ENCODE results near the gene PPP1R9B. TPM values are rescaled to one million over a fixed set of nuclear protein-coding genes. Genes with fewer than 3 reads are reported as not detected.

The PPP1R9B gene
- total and polyA plus RNA-seq, 2 donors, result 26.8 to 47.9 TPM

DNA sequence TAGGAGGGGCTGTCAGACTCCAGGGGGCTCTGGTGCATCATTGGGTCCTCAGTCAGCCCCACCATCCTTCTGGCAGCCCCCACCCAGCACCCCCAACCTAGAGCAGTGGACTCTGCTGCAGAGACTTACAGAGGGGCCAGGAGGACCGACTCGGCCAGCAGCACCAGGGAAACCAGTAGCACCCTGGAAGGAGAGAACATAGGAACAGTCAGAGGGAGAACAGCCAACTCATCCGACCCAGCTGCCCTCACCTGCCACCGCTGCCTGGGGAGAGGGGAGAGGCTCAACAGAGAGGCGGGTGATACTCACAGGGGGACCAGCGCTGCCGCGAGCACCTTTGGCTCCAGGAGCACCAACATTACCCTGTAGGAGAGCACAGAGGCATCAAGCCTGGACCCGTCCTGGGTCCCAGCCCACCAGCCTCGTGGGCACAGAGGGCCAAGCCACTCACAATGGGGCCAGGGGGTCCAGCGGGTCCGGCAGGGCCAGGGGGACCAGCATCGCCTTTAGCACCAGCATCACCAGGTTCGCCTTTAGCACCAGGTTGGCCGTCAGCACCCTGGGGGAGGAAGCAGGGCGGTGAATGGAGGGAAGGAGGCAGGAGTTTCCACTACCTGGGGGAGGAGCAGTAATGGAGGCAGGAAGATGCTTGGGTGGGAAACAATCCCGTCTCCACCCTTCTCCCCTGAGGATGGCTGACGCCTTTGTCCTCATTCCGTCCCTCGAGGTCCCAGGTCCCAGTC, 39.2 kb upstream of the PPP1R9B start:
- Histone ChIP-seq H3K27me3 (ENCODE audit: control insufficient read depth in 2 of 2, insufficient read depth in 1 of 2, low read length in 1 of 2) (peaks cover 0 to 7% of the 10 kb centered on the region in 2 donors), H3K36me3 (ENCODE audit: control insufficient read depth in 2 of 2, insufficient read depth in 2 of 2, low read length in 1 of 2) (no peaks in the 10 kb centered on the region), H3K27ac (ENCODE audit: low read depth in 1 of 2, low read length in 1 of 2) (no peak overlapping the region), H3K9me3 (ENCODE audit: control insufficient read depth in 2 of 2, insufficient read depth in 1 of 2, low read length in 1 of 2) (no peaks in the 10 kb centered on the region), H3K4me3 (ENCODE audit: low read length in 2 of 2) (no peak overlapping the region), H3K4me1 (ENCODE audit: control insufficient read depth in 2 of 2, insufficient read depth in 2 of 2, low read length in 2 of 2) (peaks cover 2 to 3% of the 10 kb centered on the region in 2 donors)
- WGBS, result 96% methylated on average over 20 of the region's 20 CpGs
- no peak for DNase-seq (ENCODE audit: low read depth in 6 of 9, low spot score in 9 of 9)

DNA sequence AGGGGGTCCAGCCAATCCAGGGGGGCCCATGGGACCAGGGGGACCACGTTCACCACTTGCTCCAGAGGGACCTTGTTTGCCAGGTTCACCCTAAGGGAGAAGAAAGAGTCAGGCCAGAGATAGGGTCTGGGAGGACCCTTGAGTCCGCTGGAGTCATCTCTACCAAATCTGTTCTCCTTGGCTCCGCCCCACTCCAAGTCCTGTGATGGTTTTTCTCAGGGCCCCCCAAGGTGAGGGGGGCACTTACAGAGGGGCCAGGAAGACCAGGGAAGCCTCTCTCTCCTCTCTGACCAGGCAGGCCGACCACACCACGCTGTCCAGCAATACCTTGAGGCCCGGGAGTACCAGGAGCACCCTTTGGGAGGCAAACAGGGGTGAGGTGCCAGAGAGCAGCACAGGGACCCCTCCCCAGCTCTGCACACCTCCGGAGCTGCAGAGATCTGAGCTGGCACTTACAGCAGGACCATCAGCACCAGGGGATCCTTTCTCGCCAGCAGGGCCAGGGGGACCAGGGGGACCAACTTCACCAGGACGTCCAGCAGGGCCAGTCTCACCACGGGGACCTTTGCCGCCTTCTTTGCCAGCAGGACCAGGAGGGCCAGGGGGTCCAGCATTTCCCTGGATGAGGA, 38.6 kb upstream of the PPP1R9B start:
- no peak overlapping the region for H3K4me3 ChIP-seq (ENCODE audit: low read length in 2 of 2)
- no peak overlapping the region for H3K27ac ChIP-seq (ENCODE audit: low read depth in 1 of 2, low read length in 1 of 2)
- DNase-seq (ENCODE audit: low read depth in 6 of 9, low spot score in 9 of 9), result no peak
- no peaks in the 10 kb centered on the region for H3K36me3 ChIP-seq (ENCODE audit: control insufficient read depth in 2 of 2, insufficient read depth in 2 of 2, low read length in 1 of 2)
- no peaks in the 10 kb centered on the region for H3K9me3 ChIP-seq (ENCODE audit: control insufficient read depth in 2 of 2, insufficient read depth in 1 of 2, low read length in 1 of 2)
- H3K4me1 ChIP-seq (ENCODE audit: control insufficient read depth in 2 of 2, insufficient read depth in 2 of 2, low read length in 2 of 2), result peaks cover 3 to 10% of the 10 kb centered on the region in 2 donors
- WGBS, result 93% methylated on average over 11 of the region's 11 CpGs
- H3K27me3 ChIP-seq (ENCODE audit: control insufficient read depth in 2 of 2, insufficient read depth in 1 of 2, low read length in 1 of 2), result peaks cover 0 to 4% of the 10 kb centered on the region in 2 donors

DNA sequence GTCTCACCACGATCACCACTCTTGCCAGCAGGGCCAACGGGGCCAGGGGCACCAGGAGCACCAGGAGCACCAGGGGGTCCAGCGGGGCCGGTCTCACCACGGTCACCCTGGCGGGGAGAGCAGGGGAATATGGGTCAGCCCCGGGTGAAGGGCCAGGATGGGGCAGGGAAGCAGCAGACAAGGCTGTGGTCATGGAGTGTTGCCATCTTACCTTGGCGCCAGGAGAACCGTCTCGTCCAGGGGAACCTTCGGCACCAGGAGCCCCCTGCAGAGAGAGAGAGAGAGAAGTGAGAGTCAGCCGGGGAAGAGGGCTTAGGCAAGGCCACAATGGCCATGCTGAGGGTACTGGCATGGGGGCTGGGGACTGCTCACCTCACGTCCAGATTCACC, 38.0 kb upstream of the PPP1R9B start:
- Histone ChIP-seq H3K4me1 (ENCODE audit: control insufficient read depth in 2 of 2, insufficient read depth in 2 of 2, low read length in 2 of 2) (peaks cover 3 to 15% of the 10 kb centered on the region in 2 donors), H3K36me3 (ENCODE audit: control insufficient read depth in 2 of 2, insufficient read depth in 2 of 2, low read length in 1 of 2) (no peaks in the 10 kb centered on the region), H3K9me3 (ENCODE audit: control insufficient read depth in 2 of 2, insufficient read depth in 1 of 2, low read length in 1 of 2) (no peaks in the 10 kb centered on the region), H3K4me3 (ENCODE audit: low read length in 2 of 2) (no peak overlapping the region), H3K27ac (ENCODE audit: low read depth in 1 of 2, low read length in 1 of 2) (no peak overlapping the region), H3K27me3 (ENCODE audit: control insufficient read depth in 2 of 2, insufficient read depth in 1 of 2, low read length in 1 of 2) (peaks cover 0 to 4% of the 10 kb centered on the region in 2 donors)
- WGBS, result 90% methylated on average over 13 of the region's 13 CpGs
- no peak for DNase-seq (ENCODE audit: low read depth in 6 of 9, low spot score in 9 of 9)

DNA sequence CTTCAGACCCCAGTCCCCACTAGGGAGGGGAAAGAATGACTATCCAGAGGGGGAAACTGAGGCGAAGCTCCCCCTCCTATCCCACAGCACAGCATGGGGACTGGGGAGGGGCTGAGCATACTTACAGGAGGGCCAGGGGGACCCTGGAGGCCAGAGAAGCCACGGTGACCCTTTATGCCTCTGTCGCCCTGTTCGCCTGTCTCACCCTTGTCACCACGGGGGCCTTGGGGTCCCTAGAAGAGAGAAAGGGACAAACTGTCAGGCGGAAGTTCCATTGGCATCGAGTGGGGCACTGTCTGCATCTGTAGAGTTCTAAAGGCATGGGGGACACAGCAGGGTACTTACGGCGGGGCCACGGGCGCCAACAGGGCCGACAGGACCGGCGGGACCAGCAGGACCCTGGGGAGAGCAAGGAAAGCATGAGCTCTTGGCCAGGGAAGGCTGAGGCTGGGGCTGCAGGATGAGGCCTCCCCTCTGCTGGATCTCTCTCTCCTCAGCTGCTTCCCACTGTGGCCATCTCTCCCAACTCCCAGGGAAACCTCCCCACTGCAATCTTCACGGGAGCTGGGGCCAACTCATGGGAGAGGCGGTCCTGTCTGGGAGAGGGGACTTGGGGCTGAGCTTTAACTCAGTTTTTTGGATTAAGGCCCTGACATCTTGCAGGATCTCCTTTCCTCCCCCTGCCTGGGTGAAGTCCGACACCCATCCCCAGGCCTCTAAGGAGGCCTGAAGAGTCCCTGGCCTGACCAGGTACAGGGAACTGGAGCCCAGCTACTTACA, 37.5 kb upstream of the PPP1R9B start:
- Histone ChIP-seq H3K36me3 (ENCODE audit: control insufficient read depth in 2 of 2, insufficient read depth in 2 of 2, low read length in 1 of 2) (no peaks in the 10 kb centered on the region), H3K9me3 (ENCODE audit: control insufficient read depth in 2 of 2, insufficient read depth in 1 of 2, low read length in 1 of 2) (no peaks in the 10 kb centered on the region), H3K4me3 (ENCODE audit: low read length in 2 of 2) (no peak overlapping the region), H3K27me3 (ENCODE audit: control insufficient read depth in 2 of 2, insufficient read depth in 1 of 2, low read length in 1 of 2) (peaks cover 0 to 4% of the 10 kb centered on the region in 2 donors), H3K27ac (ENCODE audit: low read depth in 1 of 2, low read length in 1 of 2) (no peak overlapping the region), H3K4me1 (ENCODE audit: control insufficient read depth in 2 of 2, insufficient read depth in 2 of 2, low read length in 2 of 2) (peaks cover 3 to 19% of the 10 kb centered on the region in 2 donors)
- DNase-seq (ENCODE audit: low read depth in 6 of 9, low spot score in 9 of 9), result no peak
- 98% methylated on average over 17 of the region's 17 CpGs for WGBS

DNA sequence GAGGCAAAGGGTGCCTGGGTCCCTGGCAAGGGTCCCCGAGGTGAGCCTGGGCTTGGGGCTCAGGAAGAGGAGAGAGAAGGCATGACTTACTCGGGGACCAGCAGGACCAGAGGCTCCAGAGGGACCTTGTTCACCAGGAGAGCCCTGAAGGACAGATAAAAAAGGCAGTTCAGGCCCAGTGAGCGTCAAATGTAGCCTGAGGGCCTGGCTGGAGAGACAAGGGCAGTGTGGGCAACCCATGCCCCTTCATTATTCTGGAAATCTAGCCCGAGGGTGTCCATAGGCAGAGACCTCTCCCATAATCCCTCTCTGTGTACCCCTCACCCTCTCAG, 36.9 kb upstream of the PPP1R9B start:
- no peak overlapping the region for H3K4me3 ChIP-seq (ENCODE audit: low read length in 2 of 2)
- H3K36me3 ChIP-seq (ENCODE audit: control insufficient read depth in 2 of 2, insufficient read depth in 2 of 2, low read length in 1 of 2), result no peaks in the 10 kb centered on the region
- no peak for DNase-seq (ENCODE audit: low read depth in 6 of 9, low spot score in 9 of 9)
- 94% methylated on average over 4 of the region's 4 CpGs for WGBS
- H3K27ac ChIP-seq (ENCODE audit: low read depth in 1 of 2, low read length in 1 of 2), result no peak overlapping the region
- peaks cover 3 to 19% of the 10 kb centered on the region in 2 donors for H3K4me1 ChIP-seq (ENCODE audit: control insufficient read depth in 2 of 2, insufficient read depth in 2 of 2, low read length in 2 of 2)
- peaks cover 0 to 2% of the 10 kb centered on the region in 2 donors for H3K27me3 ChIP-seq (ENCODE audit: control insufficient read depth in 2 of 2, insufficient read depth in 1 of 2, low read length in 1 of 2)
- H3K9me3 ChIP-seq (ENCODE audit: control insufficient read depth in 2 of 2, insufficient read depth in 1 of 2, low read length in 1 of 2), result no peaks in the 10 kb centered on the region

DNA sequence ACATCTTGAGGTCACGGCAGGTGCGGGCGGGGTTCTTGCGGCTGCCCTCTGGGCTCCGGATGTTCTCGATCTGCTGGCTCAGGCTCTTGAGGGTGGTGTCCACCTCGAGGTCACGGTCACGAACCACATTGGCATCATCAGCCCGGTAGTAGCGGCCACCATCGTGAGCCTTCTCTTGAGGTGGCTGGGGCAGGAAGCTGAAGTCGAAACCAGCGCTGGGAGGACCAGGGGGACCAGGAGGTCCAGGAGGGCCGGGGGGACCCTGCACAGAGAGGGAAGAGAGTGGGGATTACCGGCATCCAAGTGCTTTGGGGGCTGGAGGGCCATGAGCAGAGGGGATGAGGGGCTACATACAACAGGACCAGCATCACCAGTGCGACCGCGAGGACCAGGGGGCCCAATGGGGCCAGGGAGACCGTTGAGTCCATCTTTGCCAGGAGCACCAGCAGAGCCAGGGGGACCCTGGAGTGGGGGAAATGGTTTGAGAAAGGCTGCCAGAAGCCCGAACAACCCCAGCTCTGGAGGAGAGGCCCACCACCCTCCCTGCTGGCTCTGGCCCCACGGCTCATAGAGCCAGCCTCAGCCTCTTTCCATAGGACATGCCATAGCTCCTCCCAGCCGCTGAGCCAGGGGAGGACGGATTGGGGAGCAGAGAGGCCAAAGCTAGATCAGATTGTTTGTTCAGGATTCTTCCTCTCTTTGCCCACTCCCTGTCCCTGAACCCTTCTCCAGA, 36.4 kb upstream of the PPP1R9B start:
- peaks cover 3 to 21% of the 10 kb centered on the region in 2 donors for H3K4me1 ChIP-seq (ENCODE audit: control insufficient read depth in 2 of 2, insufficient read depth in 2 of 2, low read length in 2 of 2)
- peaks cover 0 to 2% of the 10 kb centered on the region in 2 donors for H3K27me3 ChIP-seq (ENCODE audit: control insufficient read depth in 2 of 2, insufficient read depth in 1 of 2, low read length in 1 of 2)
- H3K27ac ChIP-seq (ENCODE audit: low read depth in 1 of 2, low read length in 1 of 2), result no peak overlapping the region
- DNase-seq (ENCODE audit: low read depth in 6 of 9, low spot score in 9 of 9), result no peak
- no peaks in the 10 kb centered on the region for H3K36me3 ChIP-seq (ENCODE audit: control insufficient read depth in 2 of 2, insufficient read depth in 2 of 2, low read length in 1 of 2)
- H3K4me3 ChIP-seq (ENCODE audit: low read length in 2 of 2), result no peak overlapping the region
- WGBS, result 96% methylated on average over 24 of the region's 24 CpGs
- H3K9me3 ChIP-seq (ENCODE audit: control insufficient read depth in 2 of 2, insufficient read depth in 1 of 2, low read length in 1 of 2), result no peaks in the 10 kb centered on the region

DNA sequence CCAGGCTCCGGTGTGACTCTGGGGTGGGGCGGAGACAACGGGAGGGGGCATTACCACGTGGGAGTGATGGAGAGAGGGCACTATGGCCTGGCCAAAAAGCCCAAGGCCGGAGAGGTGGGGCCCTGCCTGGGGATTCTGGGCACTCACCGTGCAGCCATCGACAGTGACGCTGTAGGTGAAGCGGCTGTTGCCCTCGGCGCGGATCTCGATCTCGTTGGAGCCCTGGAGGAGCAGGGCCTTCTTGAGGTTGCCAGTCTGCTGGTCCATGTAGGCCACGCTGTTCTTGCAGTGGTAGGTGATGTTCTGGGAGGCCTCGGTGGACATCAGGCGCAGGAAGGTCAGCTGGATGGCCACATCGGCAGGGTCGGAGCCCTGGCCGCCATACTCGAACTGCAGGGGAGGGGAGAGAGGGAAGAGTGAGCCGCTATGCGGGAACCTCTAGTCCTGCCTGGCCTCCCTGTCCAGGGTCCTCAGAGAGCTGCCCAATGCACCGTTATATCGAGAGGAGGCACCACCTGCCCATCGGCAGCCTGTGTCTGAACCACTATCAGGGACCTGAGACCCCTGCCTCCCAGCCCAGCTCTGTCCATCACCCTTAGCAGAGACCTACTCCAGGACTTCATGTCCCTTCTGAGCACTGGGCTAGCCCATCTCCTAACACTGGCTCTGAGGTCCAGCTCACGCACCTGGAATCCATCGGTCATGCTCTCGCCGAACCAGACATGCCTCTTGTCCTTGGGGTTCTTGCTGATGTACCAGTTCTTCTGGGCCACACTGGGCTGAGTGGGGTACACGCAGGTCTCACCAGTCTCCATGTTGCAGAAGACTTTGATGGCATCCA, 35.4 kb upstream of the PPP1R9B start:
- H3K36me3 ChIP-seq (ENCODE audit: control insufficient read depth in 2 of 2, insufficient read depth in 2 of 2, low read length in 1 of 2), result no peaks in the 10 kb centered on the region
- no peak overlapping the region for H3K27ac ChIP-seq (ENCODE audit: low read depth in 1 of 2, low read length in 1 of 2)

DNA sequence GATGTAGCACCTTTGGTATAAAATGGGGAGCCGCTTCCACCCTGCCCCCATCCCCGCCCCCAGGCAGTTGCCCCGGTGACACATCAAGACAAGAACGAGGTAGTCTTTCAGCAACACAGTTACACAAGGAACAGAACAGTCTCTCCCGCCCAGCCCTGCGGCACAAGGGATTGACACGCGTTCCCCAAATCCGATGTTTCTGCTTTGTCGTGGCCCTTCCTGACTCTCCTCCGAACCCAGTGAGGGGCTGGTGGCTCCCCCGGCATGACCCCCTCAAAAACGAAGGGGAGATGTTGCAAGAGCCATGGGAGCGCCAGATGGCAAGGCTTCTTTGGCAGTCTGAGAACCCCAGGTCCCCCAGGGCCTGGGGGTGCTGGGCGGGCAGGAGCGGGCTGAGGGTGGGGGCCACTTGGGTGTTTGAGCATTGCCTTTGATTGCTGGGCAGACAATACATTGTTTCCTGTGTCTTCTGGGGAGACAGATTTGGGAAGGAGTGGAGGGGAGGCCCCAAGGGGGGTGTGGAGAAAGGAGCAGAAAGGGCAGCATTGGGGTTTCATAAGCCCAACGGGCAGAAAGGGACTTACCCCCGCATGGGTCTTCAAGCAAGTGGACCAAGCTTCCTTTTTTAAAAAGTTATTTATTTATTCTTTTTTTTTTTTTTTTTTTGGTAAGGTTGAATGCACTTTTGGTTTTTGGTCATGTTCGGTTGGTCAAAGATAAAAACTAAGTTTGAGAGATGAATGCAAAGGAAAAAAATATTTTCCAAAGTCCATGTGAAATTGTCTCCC, 34.3 kb upstream of the PPP1R9B start:
- WGBS, result 82% methylated on average over 19 of the region's 19 CpGs
- no peak for DNase-seq (ENCODE audit: low read depth in 6 of 9, low spot score in 9 of 9)

More for the DNA sequence above, 35.4 kb upstream of the PPP1R9B start:
- peaks cover 3 to 25% of the 10 kb centered on the region in 2 donors for H3K4me1 ChIP-seq (ENCODE audit: control insufficient read depth in 2 of 2, insufficient read depth in 2 of 2, low read length in 2 of 2)
- H3K27me3 ChIP-seq (ENCODE audit: control insufficient read depth in 2 of 2, insufficient read depth in 1 of 2, low read length in 1 of 2), result no peaks in the 10 kb centered on the region
- DNase-seq (ENCODE audit: low read depth in 6 of 9, low spot score in 9 of 9), result no peak
- no peak overlapping the region for H3K4me3 ChIP-seq (ENCODE audit: low read length in 2 of 2)
- no peaks in the 10 kb centered on the region for H3K9me3 ChIP-seq (ENCODE audit: control insufficient read depth in 2 of 2, insufficient read depth in 1 of 2, low read length in 1 of 2)
- WGBS, result 94% methylated on average over 31 of the region's 31 CpGs

More for the DNA sequence above, 34.3 kb upstream of the PPP1R9B start:
- Histone ChIP-seq H3K36me3 (ENCODE audit: control insufficient read depth in 2 of 2, insufficient read depth in 2 of 2, low read length in 1 of 2) (no peaks in the 10 kb centered on the region), H3K27ac (ENCODE audit: low read depth in 1 of 2, low read length in 1 of 2) (no peak overlapping the region), H3K27me3 (ENCODE audit: control insufficient read depth in 2 of 2, insufficient read depth in 1 of 2, low read length in 1 of 2) (no peaks in the 10 kb centered on the region), H3K4me1 (ENCODE audit: control insufficient read depth in 2 of 2, insufficient read depth in 2 of 2, low read length in 2 of 2) (peaks cover 3 to 25% of the 10 kb centered on the region in 2 donors), H3K9me3 (ENCODE audit: control insufficient read depth in 2 of 2, insufficient read depth in 1 of 2, low read length in 1 of 2) (no peaks in the 10 kb centered on the region), H3K4me3 (ENCODE audit: low read length in 2 of 2) (no peak overlapping the region)
